Fibroblast of mammary gland (primary cell): ENCODE data around the gene TSPOAP1.

ENCODE experiments used
- DNase-seq: peaks from one replicate; pipeline ENCODE4 v3.0.0-alpha.2; 2010; ENCODE audit warnings: low read depth
- H3K4me3 ChIP-seq: 2 replicates; pipeline ENCODE4 v1.5.1; 2011; ENCODE audit warnings: low read depth, mild to moderate bottlenecking, low read length, moderate library complexity; ENCODE audit not compliant: control insufficient read depth
- CTCF ChIP-seq: conservative IDR thresholded peaks from 2 replicates; pipeline ENCODE4 v1.5.1; 2011; ENCODE audit warnings: low read depth, low read length, inconsistent platforms; ENCODE audit not compliant: control insufficient read depth, insufficient read depth

The TSPOAP1 gene

GRCh38 chr17:58306131-58306951 is 22.3 kb downstream of the TSPOAP1 start:
- no peak overlapping the region for H3K4me3 ChIP-seq
- DNase-seq: no peak
- no peak for TF ChIP-seq CTCF

GRCh38 chr17:58305626-58306025 is 23.0 kb downstream of the TSPOAP1 start:
- no peak for TF ChIP-seq CTCF
- DNase-seq: no peak
- no peak overlapping the region for H3K4me3 ChIP-seq

- DNase-seq: no peak
- no peak overlapping the region for H3K4me3 ChIP-seq
- no peak for TF ChIP-seq CTCF
Measured at GRCh38 chr17:58304750-58305486, 23.7 kb downstream of the TSPOAP1 start.

- peak; percentile 78 for TF ChIP-seq CTCF
- H3K4me3 ChIP-seq: no peak overlapping the region
- DNase-seq: peak; percentile 36
Measured at GRCh38 chr17:58303971-58304749, 24.4 kb downstream of the TSPOAP1 start.

- no peak for TF ChIP-seq CTCF
- H3K4me3 ChIP-seq: no peak overlapping the region
- DNase-seq: no peak
Measured at GRCh38 chr17:58302919-58303585, 25.5 kb downstream of the TSPOAP1 start.
